Measurements from ENCODE around the gene MEIS2.

- TF ChIP-seq CTCF (tag by site-specific recombination; IDR thresholded peaks at IDR 0.05) (no peak), GLI4 (tag by site-specific recombination; IDR thresholded peaks at IDR 0.05) (no peak), BCL11A (tag by site-specific recombination; IDR thresholded peaks at IDR 0.05; ENCODE audit: low read depth) (no peak), TSHZ1 (tag by site-specific recombination; IDR thresholded peaks at IDR 0.05; ENCODE audit: borderline replicate concordance) (no peak), ZNF248 (tag by site-specific recombination; IDR thresholded peaks at IDR 0.05) (no peak), ZNF658 (tag by site-specific recombination; IDR thresholded peaks at IDR 0.05) (no peak)
Observed at GRCh38 chr15:37045859-37046740, 54.2 kb downstream of the MEIS2 start.

Data from HEK293 (cell line).